Natural killer cell treated with Interleukin-12 subunit alpha and Interleukin-12 subunit beta and Interleukin-15 and Interleukin-18, amount 100 ng/mL, for 72 hours (primary cell): ENCODE measurements around the gene KRTAP4-9. TPM values are rescaled to one million over a fixed set of nuclear protein-coding genes. Genes with fewer than 3 reads are reported as not detected.
"Not testable (repeated sequence)": the region's sequence is repeated elsewhere in the genome, so short reads cannot be mapped to it uniquely, and the experiment has no call there.

Source experiments
- ATAC-seq, 2 donors: fragments of 150-1000 bp; cut with Tn5 transposase in 1 of 2; sonication (Bioruptor Pico), chemical (Tn5 transposase) in 1 of 2; 2 replicates each; pipeline ENCODE4 v1.10.0; 2021
- DNase-seq: peaks from one replicate; pipeline ENCODE4 v3.0.0; 2022; ENCODE audit warnings: low spot score
- H3K27ac Mint-ChIP-seq, 2 donors: 1 replicate in 1 of 2; 2 replicates in 1 of 2; pipeline ENCODE4 v1.8.0; 2022; ENCODE audit warnings: mixed read lengths in 2 of 2, mild to moderate bottlenecking in 1 of 2, moderate library complexity in 1 of 2
- H3K27me3 Mint-ChIP-seq, 2 donors: 1 replicate in 1 of 2; 2 replicates in 1 of 2; pipeline ENCODE4 v1.8.0; 2022; ENCODE audit warnings: mixed read lengths in 2 of 2
- H3K36me3 Mint-ChIP-seq: one replicate; pipeline ENCODE4 v1.8.0; 2022; ENCODE audit warnings: mixed read lengths
- H3K4me1 Mint-ChIP-seq, 2 donors: 1 replicate in 1 of 2; 2 replicates in 1 of 2; pipeline ENCODE4 v1.8.0; 2022; ENCODE audit warnings: low read depth in 2 of 2, mixed read lengths in 2 of 2, mild to moderate bottlenecking in 1 of 2
- H3K4me3 Mint-ChIP-seq: one replicate; pipeline ENCODE4 v1.8.0; 2022; ENCODE audit warnings: mixed read lengths
- H3K9me3 Mint-ChIP-seq: 2 replicates; pipeline ENCODE4 v1.8.0; 2022; ENCODE audit warnings: mixed read lengths
- total RNA-seq, 2 donors: library from RNA; stranded (reverse); gene quantifications; one replicate each; pipeline ENCODE4 v1.2.3, GENCODE V29; 2022

Gene KRTAP4-9
- total RNA-seq, 2 donors from 2014 or later, result not detected

- Mint-ChIP-seq H3K4me3 (no peak overlapping the region), H3K27ac (no peak overlapping the region), H3K4me1 (no peaks in the 10 kb centered on the region), H3K27me3 (peaks cover 24 to 27% of the 10 kb centered on the region in 2 donors), H3K36me3 (no peaks in the 10 kb centered on the region), H3K9me3 (no peaks in the 10 kb centered on the region)
- ATAC-seq (no peak), DNase-seq (no peak)
Observed at GRCh38 chr17:41073676-41074075, 31.5 kb upstream of the KRTAP4-9 start.

DNA sequence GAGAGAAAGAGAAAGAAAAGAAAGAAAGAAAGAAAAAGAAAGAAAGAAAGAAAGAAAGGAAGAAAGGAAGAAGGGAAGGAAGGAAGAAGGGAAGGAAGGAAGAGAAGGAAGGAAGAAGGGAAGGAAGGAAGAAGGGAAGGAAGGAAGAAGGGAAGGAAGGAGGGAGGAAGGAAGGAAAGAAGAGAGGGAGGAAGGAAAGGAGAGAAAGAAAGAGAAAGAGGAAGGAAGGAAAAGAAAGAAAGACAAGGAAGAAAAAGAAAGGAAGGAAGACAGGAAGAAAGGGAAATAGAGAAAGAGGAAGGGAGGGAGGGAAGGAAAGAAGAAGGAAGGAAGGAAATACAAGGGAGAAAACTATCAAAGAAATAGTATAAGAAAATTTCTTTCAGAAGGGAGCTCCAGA is 28.4 kb upstream of the KRTAP4-9 start:
- DNase-seq, result no peak
- H3K36me3 Mint-ChIP-seq, result no peaks in the 10 kb centered on the region
- no peaks in the 10 kb centered on the region for H3K4me1 Mint-ChIP-seq
- no peak overlapping the region for H3K4me3 Mint-ChIP-seq
- H3K9me3 Mint-ChIP-seq, result no peaks in the 10 kb centered on the region
- no peak overlapping the region for H3K27ac Mint-ChIP-seq
- ATAC-seq, result no peak
- H3K27me3 Mint-ChIP-seq, result peaks cover 30 to 38% of the 10 kb centered on the region in 2 donors

DNA sequence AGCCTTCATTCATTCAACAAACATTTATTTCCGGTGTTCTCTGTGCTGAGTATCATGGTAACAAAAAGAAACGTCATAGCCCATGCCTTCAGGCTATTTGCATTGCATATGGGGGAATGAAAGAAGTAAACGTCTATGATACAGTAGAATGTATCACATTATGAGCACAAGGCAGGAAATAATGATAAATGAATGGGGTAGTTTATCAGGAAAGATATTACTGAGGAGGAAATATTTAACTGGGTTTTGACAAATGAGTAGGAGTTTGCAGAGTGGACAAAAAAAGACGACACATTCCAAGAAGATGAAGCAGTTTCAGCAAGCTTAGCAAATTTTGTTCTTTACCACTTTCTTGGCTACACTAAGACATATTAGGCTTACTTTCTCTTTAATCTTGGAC is 22.6 kb upstream of the KRTAP4-9 start:
- H3K27ac Mint-ChIP-seq, result no peak overlapping the region
- DNase-seq (no peak), ATAC-seq (no peak)
- no peak overlapping the region for H3K4me3 Mint-ChIP-seq
- H3K9me3 Mint-ChIP-seq, result no peaks in the 10 kb centered on the region
- H3K36me3 Mint-ChIP-seq, result no peaks in the 10 kb centered on the region
- H3K4me1 Mint-ChIP-seq, result no peaks in the 10 kb centered on the region
- peaks cover 16 to 21% of the 10 kb centered on the region in 2 donors for H3K27me3 Mint-ChIP-seq

GRCh38 chr17:41083427-41083826 is 21.8 kb upstream of the KRTAP4-9 start:
- DNase-seq, H3K9me3 Mint-ChIP-seq, H3K4me3 Mint-ChIP-seq, H3K36me3 Mint-ChIP-seq, ATAC-seq, H3K4me1 Mint-ChIP-seq, H3K27ac Mint-ChIP-seq: not testable (repeated sequence)
- H3K27me3 Mint-ChIP-seq, result peaks cover 11 to 22% of the 10 kb centered on the region in 2 donors

DNA sequence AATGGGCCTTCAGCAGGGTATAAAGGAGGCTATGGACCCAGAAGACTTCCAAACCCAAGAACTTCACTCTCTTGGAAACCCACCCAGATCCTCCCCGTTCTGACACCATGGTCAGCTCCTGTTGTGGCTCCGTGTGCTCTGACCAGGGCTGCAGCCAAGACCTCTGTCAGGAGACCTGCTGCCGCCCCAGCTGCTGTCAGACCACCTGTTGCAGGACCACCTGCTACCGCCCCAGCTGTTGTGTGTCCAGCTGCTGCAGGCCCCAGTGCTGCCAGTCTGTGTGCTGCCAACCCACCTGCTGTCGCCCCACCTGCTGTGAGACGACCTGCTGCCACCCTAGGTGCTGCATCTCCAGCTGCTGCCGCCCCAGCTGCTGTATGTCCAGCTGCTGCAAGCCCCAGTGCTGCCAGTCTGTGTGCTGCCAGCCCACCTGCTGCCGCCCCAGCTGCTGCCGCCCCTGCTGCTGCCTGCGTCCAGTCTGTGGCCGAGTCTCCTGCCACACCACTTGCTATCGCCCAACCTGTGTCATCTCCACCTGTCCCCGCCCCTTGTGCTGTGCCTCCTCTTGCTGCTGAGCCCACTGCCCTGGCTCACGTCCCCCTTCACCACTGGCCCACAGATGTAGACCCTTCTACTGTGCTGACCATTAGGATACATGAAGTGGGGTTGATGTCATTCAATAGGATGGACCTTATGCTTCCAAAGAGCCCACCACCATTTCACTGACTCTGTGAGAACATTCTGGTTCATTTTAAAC is 20.9 kb upstream of the KRTAP4-9 start, which contains the start of gene KRTAP4-7:
Gene KRTAP4-7, plus strand, starts transcription at position 51 of the 757 bp plus-strand sequence. Its CDS starts 57 bp downstream, at position 108.
- peaks cover 17 to 28% of the 10 kb centered on the region in 2 donors for H3K27me3 Mint-ChIP-seq
- not testable (repeated sequence) for H3K4me1 Mint-ChIP-seq, DNase-seq, H3K4me3 Mint-ChIP-seq, H3K9me3 Mint-ChIP-seq, ATAC-seq, H3K27ac Mint-ChIP-seq, H3K36me3 Mint-ChIP-seq

DNA sequence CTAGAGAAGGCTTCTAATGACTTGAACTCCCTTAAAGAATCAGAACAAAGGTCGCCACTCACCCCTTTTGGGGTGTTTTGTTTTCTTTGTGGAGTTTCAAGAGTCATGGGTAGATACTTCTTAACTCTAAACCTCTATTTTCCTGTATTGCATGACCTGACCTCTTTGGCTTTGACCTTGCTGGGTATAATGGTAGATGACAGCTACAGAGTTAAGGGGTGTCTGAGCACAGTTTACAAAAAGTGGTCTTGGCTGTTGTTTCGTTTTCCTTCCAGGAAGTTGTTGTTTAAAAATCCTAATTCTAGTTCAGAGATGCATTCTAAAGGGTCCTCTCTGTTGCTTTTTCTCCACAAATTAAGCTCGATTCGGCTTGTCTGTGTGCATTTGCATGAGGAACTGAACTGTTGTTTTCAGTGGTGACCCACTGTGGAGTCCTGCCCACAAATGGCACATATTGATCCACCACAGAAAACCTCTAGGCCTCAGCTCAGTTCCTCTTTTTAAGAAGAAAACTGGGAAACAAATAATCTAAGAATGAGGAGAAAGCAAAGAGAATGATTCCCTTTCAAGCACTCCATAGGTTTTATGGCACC is 16.3 kb upstream of the KRTAP4-9 start:
- not testable (repeated sequence) for H3K9me3 Mint-ChIP-seq, H3K36me3 Mint-ChIP-seq, H3K4me3 Mint-ChIP-seq, ATAC-seq, H3K27ac Mint-ChIP-seq, DNase-seq, H3K4me1 Mint-ChIP-seq
- peaks cover 13 to 25% of the 10 kb centered on the region in 2 donors for H3K27me3 Mint-ChIP-seq

- DNase-seq (no peak), ATAC-seq (no peak)
- H3K27me3 Mint-ChIP-seq, result peaks cover 13 to 42% of the 10 kb centered on the region in 2 donors
- H3K9me3 Mint-ChIP-seq, result no peaks in the 10 kb centered on the region
- no peak overlapping the region for H3K4me3 Mint-ChIP-seq
- H3K36me3 Mint-ChIP-seq, result no peaks in the 10 kb centered on the region
- H3K27ac Mint-ChIP-seq, result no peak overlapping the region
- H3K4me1 Mint-ChIP-seq, result no peaks in the 10 kb centered on the region
Observed at GRCh38 chr17:41096055-41096454, 9.1 kb upstream of the KRTAP4-9 start.

- ATAC-seq (no peak), DNase-seq (no peak)
- Mint-ChIP-seq H3K36me3 (no peaks in the 10 kb centered on the region), H3K4me3 (no peak within 1 kb of the TSS), H3K9me3 (no peaks in the 10 kb centered on the region), H3K4me1 (no peaks in the 10 kb centered on the region), H3K27me3 (peaks cover 18 to 42% of the 10 kb centered on the region in 2 donors), H3K27ac (no peak within 1 kb of the TSS)
Observed at GRCh38 chr17:41098042-41098441, 7.1 kb upstream of the KRTAP4-9 start, which contains the start of gene KRTAP4-8. Gene KRTAP4-8 (minus strand): TSS chr17:41098142. CDS start chr17:41098084, 58 bp downstream.

GRCh38 chr17:41098481-41098880 is 6.7 kb upstream of the KRTAP4-9 start:
- H3K27ac Mint-ChIP-seq, result no peak overlapping the region

GRCh38 chr17:41099682-41100480 is 5.3 kb upstream of the KRTAP4-9 start:
- H3K4me1 Mint-ChIP-seq, H3K4me3 Mint-ChIP-seq, H3K27ac Mint-ChIP-seq, H3K9me3 Mint-ChIP-seq, ATAC-seq, DNase-seq, H3K36me3 Mint-ChIP-seq: not testable (repeated sequence)
- peaks cover 17 to 42% of the 10 kb centered on the region in 2 donors for H3K27me3 Mint-ChIP-seq

More at GRCh38 chr17:41098481-41098880, 6.7 kb upstream of the KRTAP4-9 start:
- no peak for ATAC-seq
- Mint-ChIP-seq H3K36me3 (no peaks in the 10 kb centered on the region), H3K27me3 (peaks cover 18 to 42% of the 10 kb centered on the region in 2 donors), H3K4me1 (no peaks in the 10 kb centered on the region), H3K4me3 (no peak overlapping the region), H3K9me3 (no peaks in the 10 kb centered on the region)
- DNase-seq, result no peak

DNA sequence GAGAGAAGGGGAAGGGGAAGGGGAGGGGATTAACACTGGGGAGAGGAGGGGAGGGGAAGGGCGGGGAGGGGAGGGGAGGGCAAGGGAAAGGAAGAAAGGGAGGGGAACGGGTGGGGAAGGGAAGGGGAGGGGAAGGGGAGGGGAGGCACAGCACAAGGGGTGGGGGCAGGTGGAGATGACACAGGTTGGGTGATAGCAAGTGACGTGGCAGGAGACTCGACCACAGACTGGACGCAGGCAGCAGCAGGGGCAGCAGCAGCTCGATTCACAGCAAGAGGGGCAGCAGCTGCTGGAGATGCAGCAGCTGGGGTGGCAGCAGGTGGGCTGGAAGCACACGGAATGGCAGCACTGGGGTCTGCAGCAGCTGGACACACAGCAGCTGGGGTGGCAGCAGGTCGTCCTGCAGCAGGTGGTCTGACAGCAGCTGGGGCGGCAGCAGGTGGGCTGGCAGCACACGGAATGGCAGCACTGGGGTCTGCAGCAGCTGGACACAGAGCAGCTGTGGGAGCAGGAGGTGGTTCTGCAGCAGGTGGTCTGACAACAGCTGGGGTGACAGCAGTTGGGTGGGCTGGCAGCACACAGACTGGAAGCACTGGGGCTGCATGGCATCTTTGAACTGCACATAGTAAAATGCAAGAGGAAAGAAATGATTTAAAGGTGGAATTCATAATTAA is 3.5 kb upstream of the KRTAP4-9 start, which contains the start of gene KRTAP4-16:
Gene KRTAP4-16, minus strand, starts transcription at position 624 of the 674 bp plus-strand sequence. Its CDS starts 0 bp downstream, at position 624.
- H3K4me1 Mint-ChIP-seq, result no peaks in the 10 kb centered on the region
- H3K4me3 Mint-ChIP-seq, result no peak within 1 kb of the TSS
- DNase-seq (no peak), ATAC-seq (no peak)
- no peak within 1 kb of the TSS for H3K27ac Mint-ChIP-seq
- peaks cover 20 to 37% of the 10 kb centered on the region in 2 donors for H3K27me3 Mint-ChIP-seq
- H3K36me3 Mint-ChIP-seq, result no peaks in the 10 kb centered on the region
- no peaks in the 10 kb centered on the region for H3K9me3 Mint-ChIP-seq

DNA sequence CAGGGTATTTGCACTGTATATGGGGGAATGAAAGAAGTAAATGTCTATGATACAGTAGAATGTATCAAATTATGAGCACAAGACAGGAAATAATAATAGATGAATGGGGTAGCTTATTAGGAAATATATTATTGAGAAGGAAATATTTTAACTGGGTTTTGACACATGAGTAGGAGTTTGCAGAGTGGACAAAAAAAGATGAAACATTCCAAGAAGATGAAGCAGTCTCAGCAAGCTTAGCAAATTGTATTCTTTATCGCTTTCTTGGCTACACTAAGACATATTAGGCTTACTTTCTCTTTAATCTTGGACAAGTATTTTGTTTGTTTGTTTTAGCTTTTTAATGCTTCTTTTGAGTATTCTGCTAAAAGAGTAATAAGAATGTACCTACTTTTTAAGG is 1.3 kb upstream of the KRTAP4-9 start:
- Mint-ChIP-seq H3K9me3 (no peaks in the 10 kb centered on the region), H3K27ac (no peak overlapping the region), H3K27me3 (peaks cover 21 to 35% of the 10 kb centered on the region in 2 donors), H3K36me3 (no peaks in the 10 kb centered on the region), H3K4me1 (no peaks in the 10 kb centered on the region), H3K4me3 (no peak overlapping the region)
- DNase-seq (no peak), ATAC-seq (no peak)

DNA sequence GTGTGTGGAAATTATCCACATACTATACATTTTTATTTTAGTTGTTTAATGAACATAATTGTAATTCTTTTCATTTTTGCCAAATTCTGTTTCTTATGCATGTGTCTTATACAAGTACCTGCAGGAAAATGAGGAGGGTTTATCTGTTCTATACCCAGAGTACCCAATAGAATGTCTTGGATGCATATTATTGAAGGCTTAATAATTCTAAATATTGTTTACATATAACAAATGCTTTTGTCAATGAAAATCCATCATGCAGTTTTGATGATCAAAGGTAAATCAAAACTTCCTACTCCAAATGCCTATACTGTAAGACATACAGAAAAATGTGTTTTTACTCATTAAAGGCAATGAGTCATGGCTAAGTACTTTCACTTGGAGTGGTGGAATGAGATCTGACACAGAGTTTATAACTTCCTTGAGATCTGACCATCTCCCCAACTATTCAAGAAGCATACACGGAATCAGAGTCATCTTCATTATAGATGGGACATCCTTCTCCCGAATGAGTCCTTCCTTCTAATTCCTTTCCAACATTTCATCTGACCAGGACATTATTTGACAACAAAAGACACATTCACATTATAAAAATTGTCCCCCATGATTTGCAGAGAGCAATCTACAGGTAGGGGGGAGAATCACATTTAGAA is 677 bp upstream of the KRTAP4-9 start:
- not testable (repeated sequence) for ATAC-seq, H3K36me3 Mint-ChIP-seq, DNase-seq, H3K27ac Mint-ChIP-seq, H3K4me3 Mint-ChIP-seq, H3K9me3 Mint-ChIP-seq, H3K4me1 Mint-ChIP-seq
- H3K27me3 Mint-ChIP-seq, result peaks cover 22 to 39% of the 10 kb centered on the region in 2 donors
